Measurements from ENCODE around the gene HOXA2. TPM values are rescaled to one million over a fixed set of nuclear protein-coding genes. Genes with fewer than 3 reads are reported as not detected.

Gene HOXA2
- total RNA-seq, 1 donor from 2014 or later, result not detected

DNA sequence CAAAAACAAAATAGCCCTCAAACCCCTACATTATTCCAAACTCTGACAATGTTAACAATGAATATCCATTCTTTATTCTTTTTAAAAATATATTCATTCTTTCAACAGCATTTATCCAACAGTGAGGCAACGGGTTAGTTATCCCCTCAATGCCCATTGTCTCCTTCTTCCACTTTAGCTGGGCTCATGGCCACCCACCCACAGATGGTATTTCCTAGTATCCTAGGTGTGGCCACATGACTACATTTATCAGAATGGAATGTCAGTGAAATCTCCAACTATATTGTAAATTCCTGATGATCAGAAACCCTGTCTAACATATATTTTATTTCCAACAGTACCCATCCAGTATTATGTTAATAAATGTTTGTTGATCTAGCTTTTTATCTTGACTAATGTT, 20.3 kb downstream of the HOXA2 start:
- intact Hi-C loops (cut with micrococcal nuclease), result no loop called here

DNA sequence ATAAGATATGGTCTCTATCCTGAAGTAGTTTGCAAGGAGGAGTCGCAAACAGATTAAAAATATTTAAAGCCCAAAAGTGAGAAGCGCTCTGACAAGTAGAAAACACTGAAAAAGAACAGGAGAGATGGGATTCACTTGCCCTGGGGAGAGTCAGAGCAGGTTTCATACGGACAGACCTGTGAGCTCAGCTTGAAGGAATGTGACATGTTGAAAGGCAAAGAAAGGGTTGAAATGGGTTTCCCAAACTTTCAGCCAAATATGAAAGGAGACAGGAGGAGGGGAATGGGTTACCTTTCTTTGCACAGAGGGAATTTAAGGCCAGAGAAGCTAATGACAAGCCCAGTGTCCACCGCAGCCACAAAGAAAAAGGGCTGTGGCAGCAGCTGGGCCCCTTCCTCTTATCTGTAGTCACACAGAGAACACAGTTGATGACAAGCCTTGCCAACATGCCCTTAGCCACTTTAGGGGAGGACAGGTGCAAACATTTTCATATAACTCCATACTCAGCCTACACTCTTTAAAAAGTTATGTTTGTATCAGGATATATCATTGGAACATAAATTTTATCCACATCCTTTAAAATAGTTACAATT, 21.5 kb downstream of the HOXA2 start:
- intact Hi-C loops (cut with micrococcal nuclease), result no loop called here

DNA sequence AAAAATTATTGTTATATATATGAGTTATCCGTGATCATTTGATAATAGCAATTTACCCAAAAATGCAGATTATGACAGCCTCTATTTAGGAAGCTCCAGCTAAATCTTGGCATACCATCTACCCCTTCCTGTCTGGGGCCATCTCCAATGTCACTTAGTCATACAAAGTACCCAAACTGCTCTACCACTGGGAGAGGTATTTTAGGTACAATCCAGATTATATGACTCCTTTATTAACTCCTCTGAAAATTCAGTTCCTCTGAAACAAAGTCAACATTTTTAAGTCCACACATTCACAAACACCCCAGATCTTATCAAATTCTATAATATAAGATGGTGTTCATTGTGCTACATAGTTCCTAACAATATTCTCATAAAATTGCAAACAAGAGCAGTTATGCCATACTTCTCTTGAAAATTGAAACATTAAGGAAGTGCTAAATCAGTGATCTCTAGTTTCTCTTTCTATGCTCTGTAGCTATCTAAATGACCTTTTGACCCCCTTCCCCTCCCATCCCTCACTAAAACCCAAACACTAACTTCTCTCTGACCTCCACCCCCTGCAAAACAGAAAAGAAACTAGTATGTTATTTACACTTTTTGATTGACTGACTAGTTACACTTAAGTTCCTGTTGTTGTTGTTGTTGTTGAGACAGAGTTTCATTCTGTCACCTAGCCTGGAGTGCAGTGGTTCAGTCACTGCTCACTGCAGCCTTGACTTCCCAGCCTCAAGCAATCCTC, 23.1 kb downstream of the HOXA2 start:
- intact Hi-C loops (cut with micrococcal nuclease), result no loop called here

DNA sequence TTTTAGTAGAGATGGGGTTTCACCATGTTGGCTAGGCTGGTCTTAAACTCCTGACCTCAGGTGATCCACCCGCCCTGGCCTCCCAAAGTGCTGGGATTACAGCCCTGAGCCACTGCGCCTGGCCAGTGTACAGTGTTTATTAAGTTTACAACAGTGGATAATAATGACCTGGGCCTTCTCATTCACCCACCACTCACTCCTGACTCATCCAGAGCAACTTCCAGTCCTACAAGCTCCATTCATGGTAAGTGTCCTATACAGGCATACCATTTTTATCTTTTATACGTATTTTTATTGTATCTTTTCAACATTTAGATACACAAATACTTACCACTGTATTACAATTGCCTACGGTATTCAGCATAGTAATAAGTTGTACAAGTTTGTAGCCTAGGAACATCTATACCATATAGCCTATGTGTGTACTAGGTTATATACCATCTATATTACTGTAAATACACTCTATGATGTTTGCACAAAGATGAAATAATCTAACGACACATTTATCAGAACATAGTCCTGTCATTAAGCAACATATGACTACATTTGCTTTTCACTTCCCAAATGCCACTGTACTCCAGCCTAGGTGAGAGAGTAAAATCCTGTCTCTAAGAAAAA, 23.8 kb downstream of the HOXA2 start:
- intact Hi-C loops (cut with micrococcal nuclease), result no loop called here

DNA sequence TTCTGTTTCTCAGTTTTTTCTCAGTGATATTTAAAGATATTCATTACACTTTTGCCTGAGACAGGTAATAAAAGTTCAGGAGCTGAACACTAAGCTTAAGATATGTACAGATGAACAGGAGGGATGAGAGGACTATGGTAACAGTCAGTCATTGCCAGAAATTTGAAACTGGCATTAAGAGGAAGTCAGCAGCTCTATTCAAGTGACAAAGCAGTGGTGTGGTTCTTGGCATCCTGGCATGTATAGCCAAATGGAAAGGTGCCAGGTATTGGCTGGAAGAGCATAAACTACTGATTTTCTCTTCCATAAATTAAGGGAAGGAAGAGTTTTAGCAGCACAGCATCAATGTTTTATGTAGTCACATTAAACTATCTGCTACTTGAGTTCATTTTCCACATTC, 29.4 kb downstream of the HOXA2 start:
- intact Hi-C loops (cut with micrococcal nuclease), result no loop called here

DNA sequence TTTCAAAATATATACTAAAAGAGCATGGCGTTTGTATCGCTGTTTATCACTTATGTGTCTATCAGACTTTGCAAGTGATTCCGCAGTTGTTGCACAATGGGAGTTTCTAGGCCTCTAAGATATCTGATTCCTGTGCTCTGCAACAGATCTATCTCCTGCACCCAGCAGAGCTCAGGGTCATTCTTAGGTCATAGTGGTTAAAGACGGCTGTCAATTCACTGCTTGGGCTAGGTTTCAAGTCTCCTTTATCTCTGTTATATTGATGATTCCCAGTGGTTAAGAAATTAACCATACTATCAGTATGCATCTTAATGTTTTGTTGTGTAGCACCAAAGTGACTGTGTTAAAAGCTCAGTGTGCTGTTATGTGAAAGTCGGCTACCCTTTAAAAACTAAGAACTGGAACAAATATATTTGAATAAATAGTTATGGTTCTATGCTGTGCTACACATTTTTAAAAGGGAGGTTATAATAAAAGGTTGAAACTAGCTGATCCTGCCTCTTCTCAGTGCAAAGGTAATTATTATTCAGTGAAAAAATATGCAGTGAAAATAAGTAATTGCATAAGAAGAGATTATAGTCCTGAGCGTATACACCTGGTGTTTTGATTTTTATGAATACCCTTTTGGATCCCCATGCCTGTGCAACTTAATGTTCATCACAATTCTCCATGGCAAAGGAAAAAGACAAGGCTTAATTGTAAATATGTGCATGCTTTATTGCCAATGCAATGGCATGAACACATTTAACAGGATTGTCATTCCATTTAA, 30.7 kb downstream of the HOXA2 start:
- intact Hi-C loops (cut with micrococcal nuclease), result no loop called here

DNA sequence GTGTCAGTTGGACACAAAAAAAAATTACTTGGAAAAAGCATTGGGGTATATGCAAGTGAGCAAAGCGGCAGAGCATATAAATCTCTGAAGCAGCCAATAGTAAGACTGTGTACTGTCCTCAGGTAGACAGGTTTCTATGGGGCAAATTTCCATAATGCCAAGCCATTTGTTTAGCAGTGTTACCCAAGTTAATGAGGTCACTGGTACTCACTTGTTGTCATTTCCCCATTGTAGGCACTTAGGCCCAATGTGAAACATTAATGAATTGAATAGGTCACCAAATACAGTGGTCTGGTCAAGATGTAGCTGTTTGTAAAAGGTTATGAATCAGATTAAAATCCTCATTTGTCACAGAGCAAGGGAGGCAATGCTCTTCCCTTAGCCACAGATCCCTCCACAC, 34.2 kb downstream of the HOXA2 start:
- intact Hi-C loops (cut with micrococcal nuclease), result no loop called here

DNA sequence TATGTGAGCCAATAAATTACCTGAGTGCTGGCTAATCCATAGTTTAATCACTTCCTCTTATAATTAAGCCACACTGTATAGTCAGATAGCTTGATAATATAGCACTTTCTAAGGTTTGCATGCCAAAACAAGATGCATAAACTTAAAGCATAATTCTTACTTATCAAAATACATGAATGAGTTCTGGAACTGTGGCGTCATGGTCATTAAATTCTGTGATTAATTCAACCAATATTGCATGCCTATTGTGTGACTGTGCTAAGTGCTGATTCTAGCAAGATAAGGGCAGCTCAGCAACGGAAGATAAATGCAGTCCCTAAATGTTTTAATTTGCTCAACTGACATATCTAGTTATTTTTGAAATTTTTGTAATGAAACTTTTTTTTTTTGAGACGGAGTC, 36.3 kb downstream of the HOXA2 start:
- intact Hi-C loops (cut with micrococcal nuclease), result no loop called here

DNA sequence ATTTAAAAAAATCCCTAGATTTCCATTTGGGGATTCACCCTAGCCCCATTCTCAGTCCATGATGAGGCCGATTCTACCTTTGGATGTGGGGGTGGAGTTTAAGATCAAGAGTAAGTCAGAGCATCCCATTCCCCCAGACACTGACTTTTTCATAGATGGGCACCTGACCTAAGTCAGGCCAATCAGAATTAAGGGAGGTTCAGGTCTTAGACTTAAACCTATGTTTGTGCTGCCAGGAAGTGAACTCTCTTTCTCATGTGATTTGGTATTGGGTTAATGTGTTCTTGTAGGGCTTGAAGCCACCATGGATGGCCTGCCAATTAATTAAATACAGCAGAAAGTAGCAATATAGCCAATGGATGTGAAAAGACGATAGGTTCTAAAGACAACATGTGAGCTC, 36.8 kb downstream of the HOXA2 start:
- intact Hi-C loops (cut with micrococcal nuclease), result no loop called here

DNA sequence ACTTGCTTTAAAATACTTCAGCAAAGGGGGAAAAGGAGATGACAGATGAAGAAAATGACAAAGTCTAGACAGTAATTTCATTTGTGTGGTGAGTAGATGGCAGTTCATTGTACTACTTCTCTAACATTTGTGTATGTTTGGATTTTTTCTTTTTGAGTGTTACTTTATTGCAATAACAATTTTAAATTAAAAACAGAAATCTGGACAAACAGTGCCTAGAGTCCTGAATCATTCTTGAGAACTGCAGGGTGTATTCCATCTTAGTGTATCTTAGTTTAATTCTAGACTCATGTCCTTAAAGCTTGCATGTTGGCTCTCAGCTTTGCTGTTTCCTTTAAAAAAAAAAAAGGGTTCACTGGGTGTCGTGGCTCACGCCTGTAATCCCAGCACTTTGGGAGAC, 37.8 kb downstream of the HOXA2 start:
- intact Hi-C loops (cut with micrococcal nuclease), result no loop called here

DNA sequence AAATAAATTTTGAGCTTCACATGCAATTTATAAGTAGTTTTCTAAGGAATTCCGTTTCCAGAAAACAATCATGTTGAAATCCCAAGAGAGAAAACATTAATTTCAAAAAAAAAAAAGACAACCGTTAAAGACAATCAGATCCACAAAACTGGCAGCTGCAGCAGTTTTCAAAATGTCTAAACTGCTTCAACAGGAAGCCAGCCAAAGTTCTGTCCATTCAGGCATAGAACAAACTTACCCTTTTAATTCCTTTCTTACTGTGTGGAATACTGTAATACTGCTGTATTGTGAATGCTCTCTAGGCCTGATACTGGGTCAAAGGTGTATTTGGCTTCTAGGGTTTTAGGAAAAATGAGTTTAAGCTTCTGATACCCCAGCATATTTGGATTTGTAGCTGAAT, 38.3 kb downstream of the HOXA2 start:
- intact Hi-C loops (cut with micrococcal nuclease), result no loop called here

DNA sequence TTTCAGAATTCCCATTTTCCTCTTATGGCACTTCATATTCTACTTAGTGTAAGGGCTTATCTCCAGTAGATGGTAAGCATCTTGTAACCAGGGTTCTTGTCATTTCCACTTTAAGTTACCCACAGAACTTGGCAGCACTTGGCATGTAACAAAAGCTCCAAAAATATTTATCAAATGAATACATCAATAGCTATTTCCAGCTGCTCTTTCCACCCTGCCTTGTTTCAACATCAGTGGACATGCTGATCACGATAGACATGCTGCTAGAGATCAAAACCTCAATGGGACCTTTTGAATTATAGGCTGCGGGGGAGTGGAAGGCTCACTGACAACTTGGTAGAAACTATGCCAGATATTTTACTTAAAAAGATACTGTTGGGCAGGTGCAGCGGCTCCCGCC, 39.5 kb downstream of the HOXA2 start:
- intact Hi-C loops (cut with micrococcal nuclease), result no loop called here

DNA sequence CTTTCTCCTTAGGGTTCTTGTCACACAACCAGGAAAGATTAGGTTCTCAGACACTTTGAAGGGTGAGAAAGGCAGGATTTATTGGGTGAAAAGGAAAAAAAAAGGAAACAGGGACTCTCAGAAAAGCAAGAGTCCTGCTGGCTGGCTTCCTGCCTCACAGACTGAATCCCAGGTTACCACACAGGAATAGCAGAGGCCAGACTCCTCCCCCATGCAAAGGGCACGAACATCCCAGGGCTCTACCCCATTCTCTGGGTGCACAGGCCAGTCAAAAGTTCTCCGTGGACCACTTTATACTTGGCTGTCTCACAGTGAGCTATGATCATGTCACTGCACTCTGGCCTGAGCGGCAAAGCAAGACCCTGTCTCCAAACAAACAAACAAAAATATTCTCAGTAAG, 49.3 kb downstream of the HOXA2 start:
- intact Hi-C loops (cut with micrococcal nuclease), result no loop called here

DNA sequence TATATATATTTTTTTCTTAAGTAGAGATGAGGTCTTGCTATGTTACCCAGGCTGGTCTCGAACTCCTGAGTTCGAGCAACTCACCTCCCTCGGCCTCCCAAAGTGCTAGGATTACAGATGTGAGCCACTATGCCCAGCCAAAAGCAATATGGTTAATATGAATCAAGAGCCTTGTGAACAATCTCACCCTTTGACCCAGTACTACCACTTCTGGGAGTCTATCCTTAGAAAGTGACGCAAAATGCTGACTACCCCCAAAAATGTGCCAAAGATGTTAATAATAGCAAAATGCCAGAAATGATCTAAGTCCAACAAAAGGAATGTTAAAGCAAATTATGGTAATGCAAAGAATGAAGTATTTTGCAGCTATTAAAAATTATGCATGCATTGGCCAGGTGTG, 51.0 kb downstream of the HOXA2 start:
- intact Hi-C loops (cut with micrococcal nuclease), result no loop called here

Other genes starting within 250 kb of the HOXA2 start
- gene SKAP2, start 238.1 kb downstream of the HOXA2 start, total RNA-seq, result 7.8 and 7.9 TPM in 2 replicates
- 0.41 and 0.50 TPM in 2 replicates for gene HOXA1, start 6.7 kb downstream of the HOXA2 start, total RNA-seq
- 0.16 TPM in 1 of 2 replicates, not detected in the other for gene HOXA4, start 28.1 kb upstream of the HOXA2 start, total RNA-seq
- not detected in 2 replicates for gene HOXA5, start 41.0 kb upstream of the HOXA2 start, total RNA-seq
- gene HOXA6, start 45.1 kb upstream of the HOXA2 start, total RNA-seq, result not detected in 2 replicates
- gene HOXA3, start 49.9 kb upstream of the HOXA2 start, total RNA-seq, result 0.34 TPM in 1 of 2 replicates, not detected in the other
- gene HOXA7, start 54.0 kb upstream of the HOXA2 start, total RNA-seq, result not detected in 2 replicates
- not detected in 2 replicates for gene HOXA9, start 62.9 kb upstream of the HOXA2 start, total RNA-seq
- 0.11 TPM in 1 of 2 replicates, not detected in the other for gene HOXA10, start 71.6 kb upstream of the HOXA2 start, total RNA-seq
- not detected in 2 replicates for gene HOXA11, start 82.5 kb upstream of the HOXA2 start, total RNA-seq
- gene HOXA13, start 97.4 kb upstream of the HOXA2 start, total RNA-seq, result not detected in 2 replicates
- gene EVX1, start 140.1 kb upstream of the HOXA2 start, total RNA-seq, result not detected in 2 replicates

Data from T-helper 2 cell treated with Interferon-gamma antibody and Interleukin-4, amounts not matched to agents 100 ng/mL and 5 ng/mL, for 36 hours (primary cell).